Measurements from ENCODE around the gene EPAS1.

Gene EPAS1

GRCh38 chr2:46299365-46300263 lies 2.4 kb downstream of the EPAS1 start:
- in situ Hi-C loops (cut with HindIII; ENCODE audit: low sequenced_read_pairs): no loop called here

- in situ Hi-C loops (cut with HindIII; ENCODE audit: low sequenced_read_pairs): no loop called here
Observed at GRCh38 chr2:46300406-46300832, 3.2 kb downstream of the EPAS1 start.

DNA sequence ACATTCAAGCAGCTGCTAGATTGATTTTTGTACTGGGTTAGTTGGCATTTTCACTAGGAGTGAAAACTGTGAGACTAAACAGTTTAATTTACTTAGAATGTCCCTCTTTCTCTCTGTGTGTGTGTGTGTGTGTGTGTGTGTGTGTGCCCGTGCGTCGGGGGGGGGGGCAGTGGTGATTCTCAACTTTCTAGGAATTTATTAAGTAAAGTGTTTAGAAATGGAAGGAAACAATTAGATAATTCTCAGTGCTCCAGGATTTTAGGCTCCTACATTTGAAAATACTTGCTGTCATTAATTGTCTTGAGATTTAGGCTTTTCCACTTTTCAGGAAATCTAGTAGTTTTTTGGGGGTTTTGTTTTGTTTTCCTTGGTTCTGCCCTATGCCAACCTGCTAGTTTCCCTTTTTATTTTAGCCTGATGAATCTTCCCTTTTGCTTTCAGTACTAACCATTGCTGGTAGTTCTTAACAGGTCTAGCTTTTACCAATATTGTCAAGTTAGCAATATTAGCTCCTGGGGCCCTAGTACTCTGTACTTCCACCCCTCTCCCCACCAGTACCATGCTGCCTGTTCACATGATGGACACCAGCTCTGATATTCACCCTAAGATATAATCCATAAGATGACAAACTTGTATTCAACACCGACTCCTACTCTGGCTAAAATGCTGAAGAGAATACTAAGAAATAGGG lies 4.9 kb downstream of the EPAS1 start:
- in situ Hi-C loops (cut with HindIII; ENCODE audit: low sequenced_read_pairs): no loop called here

- in situ Hi-C loops (cut with HindIII; ENCODE audit: low sequenced_read_pairs): no loop called here
Observed at GRCh38 chr2:46303233-46303632, 6.0 kb downstream of the EPAS1 start.

DNA sequence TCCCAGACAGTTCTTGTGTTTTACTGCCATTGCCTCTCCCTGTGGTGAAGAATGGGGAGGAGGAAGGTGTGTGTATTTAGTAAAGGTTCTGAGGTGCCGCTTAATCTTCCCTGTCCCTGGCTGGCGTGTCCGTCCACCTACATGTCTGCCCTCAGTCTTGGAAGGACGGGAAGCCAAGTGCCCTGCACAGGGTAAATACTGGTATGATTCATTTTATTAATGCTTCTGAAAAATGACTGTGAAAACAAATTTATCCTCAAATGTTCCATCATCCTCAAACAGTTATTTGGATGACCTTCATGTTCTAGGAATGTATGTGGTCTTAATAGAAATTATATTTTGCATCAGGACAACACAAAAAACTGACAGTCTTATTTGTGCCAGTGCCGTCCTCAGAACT lies 6.6 kb downstream of the EPAS1 start:
- in situ Hi-C loops (cut with HindIII; ENCODE audit: low sequenced_read_pairs): no loop called here

GRCh38 chr2:46304635-46305034 lies 7.4 kb downstream of the EPAS1 start:
- in situ Hi-C loops (cut with HindIII; ENCODE audit: low sequenced_read_pairs): no loop called here

GRCh38 chr2:46305187-46305586 lies 8.0 kb downstream of the EPAS1 start:
- in situ Hi-C loops (cut with HindIII; ENCODE audit: low sequenced_read_pairs): no loop called here

DNA sequence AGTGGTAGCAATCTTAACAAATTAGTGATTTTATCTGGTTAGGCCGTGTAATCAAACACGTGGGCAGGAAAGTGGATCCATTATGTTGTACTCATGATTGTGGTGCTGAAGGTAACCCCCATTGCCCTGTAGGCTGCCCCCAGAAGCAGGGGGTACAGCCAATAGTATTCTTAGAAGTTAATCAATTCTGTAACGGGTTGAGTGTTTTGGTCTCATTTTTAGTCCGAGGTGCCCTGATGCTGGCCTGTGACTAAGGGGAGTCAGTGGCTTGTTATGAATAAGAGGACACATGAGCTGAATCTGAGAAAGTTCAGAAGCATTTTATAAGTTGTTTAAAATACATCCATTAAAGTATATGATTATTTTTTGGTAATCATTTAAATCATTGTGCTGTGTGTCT lies 8.6 kb downstream of the EPAS1 start:
- in situ Hi-C loops (cut with HindIII; ENCODE audit: low sequenced_read_pairs): no loop called here

GRCh38 chr2:46306330-46306751 lies 9.1 kb downstream of the EPAS1 start:
- in situ Hi-C loops (cut with HindIII; ENCODE audit: low sequenced_read_pairs): no loop called here

DNA sequence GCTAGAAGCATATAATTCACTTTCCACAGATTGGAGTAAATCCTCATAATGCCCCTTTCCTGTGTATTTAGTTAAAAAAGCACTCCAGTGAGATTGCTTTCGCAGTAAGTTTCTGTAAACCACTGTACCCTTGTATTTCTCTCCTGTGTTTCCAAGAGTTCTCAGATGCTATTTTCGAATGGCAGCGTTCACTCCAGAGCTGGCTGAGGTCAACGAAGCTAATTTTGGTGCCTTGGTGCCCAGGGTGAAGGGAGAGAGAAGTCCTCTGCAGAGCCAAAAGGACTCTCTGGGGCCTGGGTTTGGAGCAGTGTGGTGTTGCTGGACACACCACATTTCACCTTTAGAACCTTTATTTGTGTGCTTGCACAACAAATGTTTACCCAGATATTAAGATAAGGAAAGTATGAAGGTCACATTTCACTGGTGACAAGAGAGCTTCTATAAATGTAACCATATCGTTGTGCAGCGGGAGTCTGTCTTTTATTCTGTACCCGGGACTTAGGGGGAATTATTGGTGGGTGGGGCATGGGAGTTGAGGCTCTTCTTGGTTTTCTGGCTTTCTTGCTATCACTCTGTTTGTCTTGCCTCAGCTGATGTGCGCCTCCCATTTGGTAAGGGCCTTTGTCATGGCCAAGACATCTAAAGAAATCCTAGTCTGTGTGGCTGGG lies 9.9 kb downstream of the EPAS1 start:
- in situ Hi-C loops (cut with HindIII; ENCODE audit: low sequenced_read_pairs): no loop called here

DNA sequence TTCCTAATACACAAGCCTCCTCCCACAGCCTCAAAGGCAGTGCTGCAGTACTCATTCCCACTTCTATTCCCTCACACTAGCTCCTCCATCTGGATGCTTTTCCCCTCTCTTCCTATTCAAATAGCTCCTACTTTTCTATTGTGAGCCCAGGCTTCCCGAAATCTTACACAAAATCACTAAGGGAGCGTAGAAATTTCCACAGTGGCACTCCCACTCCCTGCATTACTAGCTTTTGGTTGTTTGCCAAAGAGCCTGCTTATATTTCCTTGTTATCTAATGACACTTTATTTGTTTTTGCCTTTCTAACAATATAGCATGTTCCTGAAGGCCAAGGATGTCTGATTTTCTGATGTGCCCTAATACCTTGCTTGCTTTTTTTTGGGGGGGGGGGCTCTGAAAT lies 10.9 kb downstream of the EPAS1 start:
- in situ Hi-C loops (cut with HindIII; ENCODE audit: low sequenced_read_pairs): no loop called here

- in situ Hi-C loops (cut with HindIII; ENCODE audit: low sequenced_read_pairs): no loop called here
Observed at GRCh38 chr2:46308629-46309028, 11.4 kb downstream of the EPAS1 start.

GRCh38 chr2:46309052-46309953 lies 12.1 kb downstream of the EPAS1 start:
- in situ Hi-C loops (cut with HindIII; ENCODE audit: low sequenced_read_pairs): no loop called here

DNA sequence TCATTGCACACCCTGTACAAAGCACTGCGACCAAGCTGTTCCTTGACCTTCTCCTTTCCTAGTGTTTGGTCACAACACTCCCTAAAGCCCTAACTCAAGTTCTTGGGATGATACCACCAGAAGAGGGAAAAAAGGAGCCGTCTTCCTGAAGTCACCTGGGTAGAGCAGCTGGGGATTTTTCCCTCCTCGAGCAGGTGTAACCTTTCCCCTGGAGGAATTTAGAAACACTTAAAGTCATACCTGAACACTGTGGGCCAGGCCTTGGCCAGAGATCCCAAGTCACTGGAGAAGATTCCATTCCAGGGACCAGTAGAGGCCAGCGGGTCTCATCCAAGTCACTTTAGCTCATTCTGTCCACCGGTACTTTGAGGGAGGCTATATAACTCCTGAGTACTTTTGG lies 13.2 kb downstream of the EPAS1 start:
- in situ Hi-C loops (cut with HindIII; ENCODE audit: low sequenced_read_pairs): no loop called here

GRCh38 chr2:46311651-46312223 lies 14.5 kb downstream of the EPAS1 start:
- in situ Hi-C loops (cut with HindIII; ENCODE audit: low sequenced_read_pairs): no loop called here

GRCh38 chr2:46313063-46313462 lies 15.9 kb downstream of the EPAS1 start:
- in situ Hi-C loops (cut with HindIII; ENCODE audit: low sequenced_read_pairs): no loop called here

GRCh38 chr2:46314065-46314835 lies 17.0 kb downstream of the EPAS1 start:
- in situ Hi-C loops (cut with HindIII; ENCODE audit: low sequenced_read_pairs): no loop called here

- in situ Hi-C loops (cut with HindIII; ENCODE audit: low sequenced_read_pairs): no loop called here
Observed at GRCh38 chr2:46315103-46315890, 18.1 kb downstream of the EPAS1 start.

DNA sequence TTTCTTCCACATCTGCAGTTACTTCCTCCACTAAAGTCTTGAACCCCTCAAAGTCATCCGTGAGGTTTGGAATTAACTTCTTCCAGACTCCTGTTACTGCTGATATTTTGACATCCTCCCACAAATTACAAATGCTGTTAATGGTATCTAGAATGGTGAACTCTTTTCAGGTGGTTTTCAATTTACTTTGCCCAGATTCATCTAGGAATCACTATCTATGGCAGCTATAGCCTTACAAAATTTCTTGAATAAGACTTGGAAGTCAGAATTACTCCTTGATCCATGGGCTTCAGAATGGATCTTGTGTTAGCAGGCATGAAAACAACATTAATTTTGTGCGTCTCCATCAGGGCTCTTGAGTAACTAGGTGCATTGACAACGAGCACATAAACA lies 19.9 kb downstream of the EPAS1 start:
- in situ Hi-C loops (cut with HindIII; ENCODE audit: low sequenced_read_pairs): no loop called here
